WTC11 (cell line): ENCODE results near the gene PCNX3. TPM values are rescaled to one million over a fixed set of nuclear protein-coding genes. Genes with fewer than 3 reads are reported as not detected.

Experiments
- ATAC-seq: fragments of 200-7000 bp; cut with Tn5 transposase; 2 replicates; pipeline ENCODE4 v1.10.0; 2021; ENCODE audit warnings: mild to moderate bottlenecking, moderate library complexity
- CTCF ChIA-PET: fragments of 300-600 bp; sonication (Branson Sonifier 250); formaldehyde crosslinking; loops from one replicate; lab custom pipeline; 2021; ENCODE audit warnings: antibody characterized with exemption; lab: Charles Lee
- POLR2A ChIA-PET: fragments of 350-600 bp; sonication (Branson Sonifier 250); formaldehyde crosslinking; loops from one replicate; lab custom pipeline; 2021; ENCODE audit warnings: antibody characterized with exemption; lab: Charles Lee
- DNase-seq: peaks from one replicate; pipeline ENCODE4 v3.0.0; 2021; ENCODE audit warnings: low spot score
- H3K27ac Mint-ChIP-seq: 2 replicates; pipeline ENCODE4 v1.8.0; 2021; ENCODE audit warnings: mixed read lengths
- H3K27me3 Mint-ChIP-seq: 2 replicates; pipeline ENCODE4 v1.8.0; 2021; ENCODE audit warnings: low read depth, mild to moderate bottlenecking, moderate library complexity, mixed read lengths
- H3K36me3 Mint-ChIP-seq: 2 replicates; pipeline ENCODE4 v1.8.0; 2021; ENCODE audit warnings: mixed read lengths
- H3K4me1 Mint-ChIP-seq: 2 replicates; pipeline ENCODE4 v1.8.0; 2022; ENCODE audit warnings: mixed read lengths
- H3K4me3 Mint-ChIP-seq: 2 replicates; pipeline ENCODE4 v1.8.0; 2021; ENCODE audit warnings: mild to moderate bottlenecking, moderate library complexity, mixed read lengths
- H3K9me3 Mint-ChIP-seq: 2 replicates; pipeline ENCODE4 v1.8.0; 2021; ENCODE audit warnings: mixed read lengths
- AFF4 ChIP-seq: sonication (generic); formaldehyde crosslinking; IDR thresholded peaks from 2 replicates; pipeline ENCODE4 v1.8.1; 2023; ENCODE audit warnings: mild to moderate bottlenecking, missing genetic modification reagents, borderline replicate concordance
- AR ChIP-seq: fragments of 250-450 bp; sonication (Bioruptor Pico); IDR thresholded peaks from 2 replicates; pipeline ENCODE4 v1.9.0; 2021; ENCODE audit warnings: mild to moderate bottlenecking
- ARID4B ChIP-seq: sonication (generic); formaldehyde crosslinking; IDR thresholded peaks from 2 replicates; pipeline ENCODE4 v1.8.0; 2023; ENCODE audit warnings: missing genetic modification reagents, mild to moderate bottlenecking, borderline replicate concordance
- ATF6 ChIP-seq: sonication (generic); formaldehyde crosslinking; IDR thresholded peaks from 2 replicates; pipeline ENCODE4 v1.8.1; 2023; ENCODE audit warnings: mild to moderate bottlenecking, missing genetic modification reagents
- CBFB ChIP-seq: sonication (generic); formaldehyde crosslinking; IDR thresholded peaks from 2 replicates; pipeline ENCODE4 v1.8.1; 2022; ENCODE audit warnings: mild to moderate bottlenecking, low read depth, missing genetic modification reagents
- CREM ChIP-seq: sonication (generic); formaldehyde crosslinking; IDR thresholded peaks from 2 replicates; pipeline ENCODE4 v1.8.1; 2022; ENCODE audit warnings: mild to moderate bottlenecking, missing genetic modification reagents, moderate library complexity
- ELF4 ChIP-seq: sonication (generic); formaldehyde crosslinking; IDR thresholded peaks from 2 replicates; pipeline ENCODE4 v1.8.1; 2022; ENCODE audit warnings: low read depth, mild to moderate bottlenecking, moderate library complexity, missing genetic modification reagents
- ETV6 ChIP-seq: sonication (generic); formaldehyde crosslinking; IDR thresholded peaks from 2 replicates; pipeline ENCODE4 v1.8.1; 2022; ENCODE audit warnings: mild to moderate bottlenecking, missing genetic modification reagents
- IRF2 ChIP-seq: sonication (generic); formaldehyde crosslinking; IDR thresholded peaks from 2 replicates; pipeline ENCODE4 v1.8.0; 2022; ENCODE audit warnings: low read depth, missing genetic modification reagents, borderline replicate concordance
- NR3C1 ChIP-seq: sonication (generic); formaldehyde crosslinking; conservative IDR thresholded peaks from 2 replicates; pipeline ENCODE4 v1.8.1; 2023; ENCODE audit warnings: low read depth, mild to moderate bottlenecking, missing genetic modification reagents
- SMAD4 ChIP-seq: sonication (generic); formaldehyde crosslinking; IDR thresholded peaks from 2 replicates; pipeline ENCODE4 v1.8.0; 2022; ENCODE audit warnings: mild to moderate bottlenecking, missing genetic modification reagents
- ZNF232 ChIP-seq: sonication (generic); formaldehyde crosslinking; IDR thresholded peaks from 2 replicates; pipeline ENCODE4 v1.8.0; 2022; ENCODE audit warnings: mild to moderate bottlenecking, missing genetic modification reagents
- ZNF281 ChIP-seq: sonication (generic); formaldehyde crosslinking; IDR thresholded peaks from 2 replicates; pipeline ENCODE4 v1.8.0; 2023; ENCODE audit warnings: mild to moderate bottlenecking, missing genetic modification reagents
- ZNF317 ChIP-seq: sonication (generic); formaldehyde crosslinking; IDR thresholded peaks from 2 replicates; pipeline ENCODE4 v1.8.1; 2023; ENCODE audit warnings: low read depth, mild to moderate bottlenecking, moderate library complexity, missing genetic modification reagents, borderline replicate concordance
- ZNF396 ChIP-seq: fragments of 250-450 bp; sonication (Bioruptor Pico); IDR thresholded peaks from 2 replicates; pipeline ENCODE4 v1.8.0; 2021; ENCODE audit warnings: mild to moderate bottlenecking, moderate library complexity, borderline replicate concordance
- ZNF423 ChIP-seq: fragments of 250-450 bp; sonication (Bioruptor Pico); IDR thresholded peaks from 2 replicates; pipeline ENCODE4 v2.1.2; 2022; ENCODE audit warnings: mild to moderate bottlenecking, moderate library complexity
- total RNA-seq: library from RNA; stranded (reverse); gene quantifications from 3 replicates; pipeline ENCODE4 v1.2.3, GENCODE V29; 2021

Gene PCNX3
- total RNA-seq, 1 experiment from 2014 or later: 51.6 TPM

GRCh38 chr11:65599216-65599954, 16.2 kb upstream of the PCNX3 start:
- no peak for TF ChIP-seq ELF4 (CRISPR knock-in tag)
- no peak for TF ChIP-seq ZNF232
- no peak for TF ChIP-seq AR (CRISPR knock-in tag)
- TF ChIP-seq NR3C1 (CRISPR knock-in tag): no peak
- no peak for TF ChIP-seq ETV6 (CRISPR knock-in tag)
- TF ChIP-seq ZNF396 (CRISPR knock-in tag): no peak
- no peak for TF ChIP-seq ZNF281 (CRISPR knock-in tag)
- TF ChIP-seq SMAD4 (CRISPR knock-in tag): no peak
- TF ChIP-seq, all 79 proteins: peak for 0
- Mint-ChIP-seq H3K27ac (no peak overlapping the region), H3K27me3 (peaks cover 12% of the 10 kb centered on the region; the same call in 1 of the 2 replicates), H3K4me1 (no peaks in the 10 kb centered on the region), H3K36me3 (peaks cover 8% of the 10 kb centered on the region; the same call in 1 of the 2 replicates), H3K4me3 (no peak overlapping the region), H3K9me3 (no peaks in the 10 kb centered on the region)
- POLR2A ChIA-PET: no interaction called here
- DNase-seq (no peak), ATAC-seq (no peak)
- CTCF ChIA-PET: interaction anchor here (1.0 to 16.2 kb wide), 2 partner anchors 9 to 27 kb away, joined by 4 to 311 read pairs; partner anchors contain the start of gene KCNK7

GRCh38 chr11:65599955-65600246, 15.7 kb upstream of the PCNX3 start:
- Mint-ChIP-seq H3K4me3 (no peak overlapping the region), H3K4me1 (no peaks in the 10 kb centered on the region), H3K27ac (no peak overlapping the region), H3K9me3 (no peaks in the 10 kb centered on the region), H3K36me3 (peaks cover 8% of the 10 kb centered on the region; the same call in 1 of the 2 replicates), H3K27me3 (peaks cover 10% of the 10 kb centered on the region; the same call in 1 of the 2 replicates)
- ChIA-PET POLR2A (no interaction called here), CTCF (interaction anchor here (1.5 to 16.2 kb wide), 2 partner anchors 9 to 59 kb away, joined by 5 to 311 read pairs; partner anchors contain the start of gene KCNK7)
- no peak for ATAC-seq
- DNase-seq: no peak
- TF ChIP-seq CREM (CRISPR knock-in tag): no peak
- TF ChIP-seq ZNF423 (CRISPR knock-in tag): no peak
- no peak for TF ChIP-seq CBFB (CRISPR knock-in tag)
- TF ChIP-seq AFF4 (CRISPR knock-in tag): no peak
- no peak for TF ChIP-seq ATF6
- TF ChIP-seq SMAD4 (CRISPR knock-in tag): no peak
- no peak for TF ChIP-seq ARID4B (CRISPR knock-in tag)
- TF ChIP-seq IRF2 (CRISPR knock-in tag): no peak
- TF ChIP-seq ZNF317 (CRISPR knock-in tag): no peak
